HG02970 (cell line): Measurements from ENCODE around the gene AKAP6.
A peak's percentile ranks its signal among the peaks of the same experiment; 100 is the strongest.

Source experiments
- ATAC-seq: cut with Tn5 transposase; IDR thresholded peaks from one replicate; pipeline ENCODE4 v1.9.1; 2021; ENCODE audit warnings: mild to moderate bottlenecking, moderate library complexity, moderate number of reproducible peaks; ENCODE audit not compliant: unreplicated experiment, low FRiP score

Gene AKAP6

DNA sequence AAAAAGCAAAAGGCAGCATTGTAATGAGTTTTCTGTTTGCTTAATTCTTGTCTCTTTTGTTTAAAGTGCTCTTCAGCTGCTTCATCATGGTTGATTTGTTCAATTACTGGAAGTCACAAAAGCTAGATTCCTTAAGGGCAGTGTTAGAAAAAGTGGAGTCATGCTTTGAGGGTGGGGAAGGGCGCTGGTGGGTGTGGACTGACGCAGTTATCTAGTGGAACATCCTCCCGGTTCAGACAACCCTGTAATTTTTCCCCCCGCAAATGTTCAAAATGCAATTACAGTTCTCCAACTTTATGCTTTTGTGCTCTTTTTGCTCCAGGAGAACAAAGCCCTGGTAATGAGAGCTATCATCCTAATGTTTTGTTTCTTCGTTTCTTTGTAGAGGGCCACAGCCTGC is 2.1 kb downstream of the AKAP6 start:
- no peak for ATAC-seq

DNA sequence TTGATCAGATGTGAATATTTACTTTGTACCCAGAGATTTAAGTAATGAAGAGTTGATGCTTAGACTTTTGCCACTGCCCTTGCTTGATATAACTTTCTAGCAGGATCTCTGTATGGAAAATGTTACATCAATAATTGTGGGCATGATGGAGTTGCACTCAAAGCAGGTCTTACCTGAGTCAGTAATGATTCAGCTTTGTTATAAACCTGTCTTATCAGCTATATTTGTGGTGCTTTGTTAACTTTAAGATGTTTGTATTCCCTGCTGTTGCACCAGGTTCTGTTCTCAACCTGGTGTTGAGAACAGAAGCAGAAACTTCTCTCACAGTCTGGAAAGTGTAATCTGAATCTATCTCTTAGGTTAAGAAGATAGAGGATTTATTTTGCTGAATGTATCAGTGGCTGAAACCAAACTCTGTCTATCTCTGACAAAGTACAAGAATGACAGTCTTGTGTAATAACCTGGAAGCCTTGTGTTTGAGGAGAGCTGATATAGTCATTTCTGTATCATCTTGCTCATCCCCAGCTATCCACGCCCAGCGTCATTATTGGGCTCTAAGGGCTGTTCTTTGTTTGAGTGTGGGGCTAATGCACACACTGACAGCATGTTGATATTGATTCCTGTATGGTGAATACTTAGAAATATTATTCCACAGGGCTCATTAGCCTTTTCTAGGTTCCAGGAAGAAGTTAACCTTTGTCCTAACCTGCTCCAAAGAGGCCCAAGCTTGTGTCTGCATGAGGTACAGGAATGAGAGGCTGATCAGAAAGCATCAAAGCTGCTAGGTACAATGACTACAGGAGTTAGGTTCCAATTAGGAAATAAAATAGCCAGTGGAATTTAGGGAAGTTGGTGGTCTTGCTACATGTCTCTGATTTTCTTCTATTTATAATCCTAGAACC is 3.6 kb downstream of the AKAP6 start:
- no peak for ATAC-seq

DNA sequence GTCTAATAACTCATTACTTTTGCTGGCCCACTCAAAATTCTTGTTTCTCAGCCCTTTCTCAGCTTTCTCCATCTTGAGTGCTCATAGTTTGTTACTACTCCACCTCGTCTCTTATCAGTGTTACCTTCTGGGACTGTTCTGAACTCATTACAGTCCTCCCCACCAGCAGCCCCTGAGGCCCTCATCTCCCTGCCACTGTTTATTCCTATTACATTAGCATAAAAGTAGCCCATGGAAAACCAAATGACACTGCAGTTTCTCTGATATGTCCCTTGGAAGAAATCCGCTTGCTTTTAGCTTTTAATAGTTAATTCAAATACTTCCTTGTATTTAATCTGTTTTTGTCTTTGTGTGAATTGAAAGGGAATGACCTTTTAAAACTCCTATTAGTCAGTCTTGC is 7.6 kb downstream of the AKAP6 start:
- ATAC-seq = no peak

DNA sequence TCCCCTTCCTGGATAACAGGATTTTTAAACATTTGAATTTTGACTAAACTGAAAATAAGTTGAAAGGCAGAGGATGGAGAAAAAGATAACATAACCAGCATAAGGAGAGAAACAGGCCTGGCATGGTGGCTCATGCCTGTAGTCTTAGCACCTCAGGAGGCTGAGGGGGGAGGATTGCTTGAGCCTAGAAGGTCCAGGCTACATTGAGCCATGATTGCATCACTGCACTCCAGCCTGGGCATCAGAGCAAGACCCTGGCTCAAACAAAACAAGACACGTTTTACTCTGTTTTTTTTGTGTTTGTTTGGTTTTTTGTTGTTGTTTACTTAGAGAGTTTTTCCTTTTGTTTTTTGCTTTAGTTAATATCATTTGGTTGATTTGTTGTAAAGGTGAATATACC is 8.7 kb downstream of the AKAP6 start:
- no peak for ATAC-seq

DNA sequence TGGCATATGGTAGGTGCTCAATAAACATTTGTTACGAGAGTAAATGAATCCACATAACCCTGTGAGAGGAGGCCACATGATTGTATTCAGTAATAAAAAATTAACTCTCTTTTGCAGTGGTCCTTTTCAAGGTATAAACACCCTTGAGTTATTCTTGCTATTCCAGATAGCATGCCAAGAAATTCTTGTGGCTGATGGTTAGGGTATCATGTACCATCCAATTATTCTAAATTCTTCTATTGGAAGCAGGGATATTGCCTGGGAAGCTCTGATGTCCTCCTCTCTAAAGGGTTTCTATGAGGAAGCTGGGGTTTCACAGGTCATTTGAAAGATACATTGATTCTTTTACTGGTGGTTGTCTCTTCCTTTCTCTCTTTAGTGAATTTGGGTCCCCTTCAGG is 10.1 kb downstream of the AKAP6 start:
- ATAC-seq = no peak

DNA sequence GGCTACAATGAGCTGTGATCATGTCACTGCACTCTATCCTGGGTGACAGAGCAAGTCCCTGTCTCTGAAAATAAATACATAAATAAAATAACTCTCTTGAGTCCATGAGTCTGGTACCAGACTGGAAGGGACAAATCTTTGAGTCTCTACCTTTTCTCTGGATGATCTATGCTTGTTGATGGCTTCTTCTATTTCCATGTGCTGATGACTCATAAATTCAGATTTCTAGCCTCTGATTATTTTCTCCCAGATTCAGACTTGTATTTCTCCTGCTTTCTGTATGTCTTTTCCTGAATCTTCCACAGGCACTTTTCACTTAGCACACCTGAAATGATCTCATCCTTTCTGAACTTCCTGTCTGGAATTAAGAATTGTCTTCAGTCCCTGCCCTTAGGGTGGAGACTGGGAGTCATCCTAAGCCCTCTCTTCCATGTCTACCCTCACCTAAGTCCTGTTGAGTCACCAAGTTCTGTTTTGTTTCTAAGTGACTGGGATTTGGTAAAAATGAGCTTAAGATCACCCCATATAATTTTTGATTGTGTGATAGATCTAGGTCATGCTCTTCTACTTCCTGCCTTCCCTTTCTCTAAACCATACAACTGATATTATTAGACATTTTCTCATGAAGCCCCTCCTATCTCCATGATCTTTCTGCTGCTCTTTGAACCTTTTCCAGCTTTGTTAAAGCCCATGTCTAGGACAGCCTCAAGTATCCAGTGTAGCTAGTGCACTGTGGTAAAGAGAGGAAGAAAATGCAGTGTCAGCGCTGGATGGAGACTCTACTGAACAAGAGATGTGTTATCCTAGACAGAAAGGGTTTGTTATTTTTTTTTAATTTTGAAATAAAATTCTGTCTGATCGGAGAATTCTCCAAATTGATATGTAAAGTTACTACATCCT is 13.1 kb downstream of the AKAP6 start:
- ATAC-seq = no peak

DNA sequence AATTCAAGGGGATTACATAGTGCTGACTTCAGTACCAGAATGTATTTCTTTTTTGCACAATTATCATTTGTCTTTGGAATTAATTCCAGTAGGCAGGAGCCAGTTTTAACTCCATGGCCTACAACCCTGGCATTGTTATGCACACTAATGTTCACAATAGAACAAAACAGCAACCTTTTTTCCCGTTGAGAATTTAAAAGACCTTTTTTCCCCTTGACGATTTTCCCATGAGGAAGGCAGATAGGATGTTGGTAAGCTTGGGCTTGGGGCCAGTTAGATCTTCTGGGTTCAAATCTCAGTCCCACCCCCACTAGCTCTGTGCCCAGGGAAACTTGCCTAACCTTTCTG is 13.7 kb downstream of the AKAP6 start:
- ATAC-seq = no peak

DNA sequence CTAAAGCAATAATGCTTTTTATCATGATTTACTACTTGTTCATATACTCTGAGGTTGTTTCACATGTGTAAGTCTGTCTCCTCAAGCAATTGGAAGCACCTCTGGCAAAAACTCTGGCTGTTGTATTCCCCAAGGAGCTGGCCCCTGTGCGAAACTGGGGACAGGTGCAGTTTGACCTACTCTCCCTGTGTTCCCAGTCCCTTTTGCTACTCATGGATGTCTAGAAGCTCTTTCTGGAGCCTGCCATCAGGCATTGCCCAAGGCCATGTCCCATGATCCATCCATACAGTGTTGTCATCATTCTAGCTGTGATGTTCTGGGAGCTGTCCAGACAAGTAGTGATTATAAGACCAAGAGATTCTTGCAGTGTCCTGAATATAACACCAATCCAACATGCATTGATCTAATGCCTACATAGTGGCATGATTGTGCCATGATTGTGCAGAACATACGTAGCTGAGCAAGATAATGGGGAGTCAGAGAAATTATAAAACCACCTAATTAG is 14.9 kb downstream of the AKAP6 start:
- ATAC-seq = no peak

DNA sequence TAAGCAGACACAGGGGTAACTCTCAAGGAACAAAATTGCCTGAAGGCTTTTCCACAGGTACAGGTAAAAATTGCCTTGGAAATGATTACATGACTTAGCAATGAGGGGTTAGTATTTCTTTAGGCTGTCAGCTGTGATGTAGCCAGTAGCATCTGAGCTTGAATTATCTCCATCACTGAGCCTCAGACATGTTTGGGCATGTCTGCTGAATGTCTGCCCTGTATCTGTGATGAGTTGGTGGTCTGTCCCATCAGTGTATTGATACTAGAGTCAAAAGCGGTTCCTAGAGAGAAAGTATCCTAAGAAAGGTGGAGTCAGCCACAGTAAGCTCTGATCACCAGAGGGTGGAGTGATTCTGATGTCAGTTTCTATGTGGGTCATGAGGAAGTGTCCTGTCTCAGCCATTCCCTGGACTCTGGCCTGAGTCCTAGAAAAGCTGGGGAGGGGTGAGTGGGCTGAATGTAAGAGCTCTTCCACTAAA is 16.3 kb downstream of the AKAP6 start:
- ATAC-seq = no peak

DNA sequence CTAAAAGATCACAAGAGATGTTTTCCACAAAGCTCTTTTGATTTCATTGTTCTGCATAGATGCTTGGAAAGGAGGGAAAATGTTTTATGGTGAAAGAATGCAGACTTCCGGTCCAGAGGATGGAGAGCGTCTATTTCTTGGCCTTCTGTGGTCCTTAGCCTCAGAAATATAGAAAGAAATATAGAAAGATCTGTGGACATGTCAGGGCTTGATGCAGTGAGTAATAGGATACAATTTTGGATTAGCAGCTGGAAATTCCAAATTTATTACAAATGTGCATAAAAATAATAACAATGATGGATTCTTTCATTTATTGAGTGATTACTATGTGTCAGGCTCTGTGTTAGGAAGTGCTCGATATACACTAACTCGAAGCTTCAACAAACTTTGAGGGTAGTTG is 20.2 kb downstream of the AKAP6 start:
- ATAC-seq = no peak

DNA sequence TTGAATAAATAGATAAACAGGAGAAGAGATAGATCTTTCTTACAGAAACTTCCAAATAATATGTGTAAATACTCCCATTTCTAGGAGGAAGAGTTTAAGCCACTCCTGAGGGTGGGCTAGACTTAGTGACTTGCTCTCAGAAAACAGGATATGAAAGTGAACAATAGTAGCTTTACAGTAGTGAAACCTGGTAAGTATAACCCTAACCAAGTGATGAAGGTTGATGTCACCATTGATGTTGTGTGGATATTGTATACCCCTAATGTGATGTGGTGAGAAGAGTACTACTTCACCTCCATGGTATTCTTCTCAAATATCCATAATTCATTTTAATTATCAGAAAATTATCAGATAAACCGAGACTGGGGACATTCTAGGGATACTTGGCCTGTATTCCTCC is 20.9 kb downstream of the AKAP6 start:
- ATAC-seq = peak; percentile 89

DNA sequence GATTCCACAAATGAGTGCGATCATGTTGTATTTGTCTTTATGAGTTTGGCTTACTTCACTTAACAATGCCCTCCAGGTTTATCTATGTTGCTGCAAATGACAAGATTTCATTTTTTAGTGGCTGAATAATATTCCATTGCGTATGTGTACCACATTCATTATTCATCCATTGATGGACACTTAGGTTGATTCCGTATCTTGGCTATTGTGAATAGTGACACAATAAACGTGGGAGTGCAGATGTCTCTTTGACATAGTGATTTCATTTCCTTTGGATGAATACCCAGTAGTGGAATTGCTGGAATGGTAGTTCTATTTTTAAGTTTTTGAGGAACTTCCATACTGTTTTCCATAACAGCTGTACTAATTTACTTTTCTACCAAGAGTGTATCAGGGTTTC is 23.5 kb downstream of the AKAP6 start:
- ATAC-seq = no peak

DNA sequence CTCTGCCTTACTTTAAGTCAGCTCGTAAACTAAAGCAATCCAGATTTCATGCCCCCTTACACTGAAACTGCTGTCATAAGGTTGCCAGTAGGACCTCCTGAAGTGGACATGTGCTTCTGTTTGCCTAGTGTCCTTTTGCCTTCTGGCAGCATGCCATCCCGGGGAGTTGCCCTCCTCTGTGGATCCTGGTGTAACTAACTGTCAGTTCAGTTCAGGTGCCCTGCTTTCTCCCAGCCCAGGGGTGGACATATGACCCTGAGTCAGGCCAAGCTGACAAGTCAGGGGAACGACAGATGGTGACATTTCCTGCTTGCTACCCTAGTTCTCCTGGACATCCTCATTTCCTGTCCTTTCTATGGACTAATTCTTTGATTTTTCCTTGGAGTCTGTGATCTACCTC is 25.6 kb downstream of the AKAP6 start:
- no peak for ATAC-seq

DNA sequence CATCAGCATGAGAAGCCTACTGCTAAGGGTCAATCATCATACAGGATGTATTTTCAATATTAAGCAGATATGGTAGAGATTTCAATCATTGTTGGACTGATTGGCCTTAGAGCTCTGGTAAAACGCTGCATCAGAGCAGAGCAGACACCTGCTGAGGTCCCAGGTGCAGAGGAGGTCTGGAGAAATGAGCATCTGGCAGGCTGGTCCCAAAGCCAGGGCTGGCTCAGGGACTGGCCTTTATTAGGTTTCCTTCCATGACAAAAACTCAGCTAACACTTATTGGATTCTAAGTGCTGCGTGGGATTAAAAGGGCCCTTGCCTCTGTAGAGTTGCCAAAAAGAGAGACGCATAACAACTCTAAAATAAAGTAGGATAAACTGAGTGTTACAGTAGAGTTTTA is 29.7 kb downstream of the AKAP6 start:
- ATAC-seq = no peak

DNA sequence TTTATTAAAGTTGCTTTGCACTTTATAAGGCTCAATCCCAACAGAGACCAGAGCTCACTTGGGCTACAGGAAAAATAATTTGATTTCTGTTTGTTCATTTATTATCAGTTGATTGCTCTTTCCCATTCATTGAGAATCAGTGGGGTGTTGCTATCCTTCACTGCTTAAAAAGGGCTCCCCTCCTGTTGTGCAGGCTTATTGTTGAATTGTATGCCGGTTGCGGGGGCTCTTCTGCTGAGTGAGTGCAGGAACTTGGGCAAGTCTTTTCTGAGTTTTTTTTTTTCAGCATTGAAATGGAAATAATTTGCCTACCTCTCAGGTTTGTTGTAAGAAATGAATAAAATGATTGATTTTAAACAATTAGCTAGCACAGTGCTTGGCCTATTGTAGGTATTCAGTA is 32.6 kb downstream of the AKAP6 start:
- ATAC-seq = no peak

DNA sequence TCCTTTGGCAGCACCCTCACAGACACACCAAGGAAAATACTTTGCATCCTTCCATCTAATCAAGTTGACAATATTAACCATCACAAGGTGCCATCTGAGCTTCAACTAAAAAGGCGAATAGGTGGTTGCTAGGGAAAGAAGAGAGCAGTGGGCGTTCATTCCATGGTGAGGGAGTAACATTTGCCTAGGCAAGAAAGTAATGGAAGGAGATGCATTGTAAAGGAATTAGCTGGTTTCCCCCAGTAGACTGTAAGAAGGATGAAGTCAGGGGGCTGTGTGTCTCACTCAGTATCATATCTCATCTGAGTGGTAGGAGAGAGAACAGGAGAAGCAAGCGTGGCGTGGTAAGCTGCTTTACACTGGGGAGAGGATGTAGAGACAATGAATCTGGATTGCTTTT is 34.7 kb downstream of the AKAP6 start:
- ATAC-seq = no peak

DNA sequence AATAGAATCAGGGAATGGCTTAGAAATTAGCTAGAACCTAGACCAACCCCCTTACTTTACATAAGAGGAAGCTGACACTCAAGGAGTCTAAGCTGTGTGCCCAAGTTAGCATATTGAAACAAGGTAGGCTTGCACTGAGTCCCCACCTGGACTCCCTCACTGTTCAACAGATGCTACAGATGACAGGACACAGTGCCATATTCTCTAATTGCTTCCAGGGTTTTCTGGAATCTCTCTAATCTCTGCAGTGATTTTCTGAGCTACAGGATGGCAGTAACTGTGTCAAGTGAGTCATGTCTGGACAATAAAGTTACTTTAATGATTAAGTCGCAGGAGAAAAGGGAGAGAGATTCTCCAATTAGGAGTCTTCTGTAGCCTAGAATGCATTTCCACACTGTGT is 35.8 kb downstream of the AKAP6 start:
- ATAC-seq = no peak

DNA sequence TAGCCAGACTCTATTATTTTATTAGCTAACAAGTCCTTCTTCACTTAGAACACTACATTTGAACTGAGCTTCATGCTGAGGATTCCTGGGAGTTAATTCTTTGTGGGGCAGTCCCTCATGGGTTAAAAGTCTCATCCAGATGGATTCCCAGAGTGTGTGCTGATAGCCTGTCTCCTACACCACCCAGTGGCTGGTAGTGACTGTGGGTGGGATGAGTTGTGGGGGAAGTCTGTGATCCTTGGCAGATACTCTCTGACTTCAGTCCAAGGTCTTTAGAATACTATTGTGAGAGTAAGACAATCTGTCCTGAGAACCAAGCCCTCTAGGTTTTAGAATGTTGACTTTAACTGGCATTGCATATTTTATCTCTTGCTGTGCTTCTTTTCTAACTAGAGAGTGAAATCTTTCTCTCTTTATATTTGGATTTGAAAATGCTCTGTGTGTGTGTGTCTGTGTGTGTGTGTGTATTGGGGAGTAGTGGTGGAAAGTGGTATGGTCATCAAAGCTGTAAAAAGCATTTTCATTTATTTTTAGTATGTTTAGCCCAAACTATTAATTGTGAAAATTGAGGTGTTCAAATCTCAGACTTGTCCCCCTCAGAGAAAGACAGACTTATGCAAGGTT is 37.3 kb downstream of the AKAP6 start:
- ATAC-seq = no peak

DNA sequence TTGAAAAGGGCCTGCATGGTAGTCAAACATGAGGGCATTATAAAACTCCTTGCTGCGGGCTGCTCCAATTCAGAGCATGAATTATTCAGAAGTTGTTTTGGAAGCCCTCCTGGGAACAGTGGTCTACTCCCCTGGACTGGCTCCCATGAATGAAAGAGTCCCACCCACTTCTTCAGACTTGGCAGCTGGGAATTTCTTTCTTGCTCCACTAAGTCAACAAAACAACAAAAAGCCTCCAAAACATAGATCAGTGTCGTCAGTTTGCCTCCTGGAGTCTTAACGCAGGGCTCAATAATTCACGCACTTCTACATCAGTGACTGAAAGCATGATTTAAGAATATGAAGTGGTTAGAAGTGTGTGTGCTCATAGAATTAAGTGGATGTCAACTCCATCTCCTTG is 37.9 kb downstream of the AKAP6 start:
- no peak for ATAC-seq

DNA sequence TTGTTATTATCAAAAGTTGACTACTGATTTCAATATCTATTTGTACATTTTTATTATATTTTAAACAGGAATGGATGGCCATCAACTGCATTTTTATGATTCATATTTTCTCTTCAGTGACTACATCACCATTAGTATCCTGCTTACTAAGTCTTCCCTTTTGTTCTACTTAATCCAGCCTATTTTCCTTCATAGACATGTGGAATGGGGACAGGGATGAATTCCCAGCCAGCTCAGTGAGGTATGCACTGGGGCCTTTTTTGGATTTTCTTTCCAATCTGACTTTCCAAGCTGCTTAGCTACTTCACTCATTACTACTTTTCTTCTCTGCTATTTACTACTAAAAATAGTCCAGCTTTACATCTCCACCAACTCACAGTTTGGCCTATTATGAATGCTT is 38.4 kb downstream of the AKAP6 start:
- no peak for ATAC-seq

DNA sequence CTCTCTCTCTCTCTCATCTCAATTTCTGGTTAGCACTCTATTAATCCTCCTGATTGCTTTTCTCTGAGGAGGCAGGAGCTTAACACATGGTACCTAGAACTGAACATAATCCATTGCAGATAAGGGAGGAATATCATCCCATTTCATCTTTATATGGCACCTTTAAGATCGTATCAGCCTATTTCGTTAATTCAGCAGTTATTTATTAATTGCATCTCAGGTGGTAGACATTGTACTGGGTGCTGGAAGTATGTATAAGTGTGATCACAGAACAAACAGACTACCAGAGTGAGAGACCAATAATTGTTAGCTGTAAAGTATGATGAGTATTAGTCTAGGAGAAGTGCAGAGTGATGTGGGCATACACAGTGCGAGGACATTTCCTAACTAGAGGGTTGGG is 39.0 kb downstream of the AKAP6 start:
- no peak for ATAC-seq
